ENCODE data around the gene HPCAL1. TPM values are rescaled to one million over a fixed set of nuclear protein-coding genes. Genes with fewer than 3 reads are reported as not detected.

The HPCAL1 gene
- total RNA-seq, 3 donors from 2014 or later = 42.0 to 98.1 (median 47.7) TPM

GRCh38 chr2:10413991-10414451, 111.3 kb downstream of the HPCAL1 start:
- peak; percentile 72 for ATAC-seq
- no peak overlapping the region for H3K4me3 ChIP-seq
- peaks cover 36% of the 10 kb centered on the region for H3K4me1 ChIP-seq (ENCODE audit: low read depth)
- no peak for TF ChIP-seq CTCF (IDR thresholded peaks at IDR 0.05)
- intact Hi-C loops (cut with DNase I, micrococcal nuclease) = loop anchor here in 1 of 2 donors (10.0 kb wide), 1 partner anchor 279 kb away; no protein-coding TSS in a partner anchor
- H3K36me3 ChIP-seq (ENCODE audit: low read depth) = no peaks in the 10 kb centered on the region
- peak; percentile 57 to 75 (median 74) for DNase-seq
- no peaks in the 10 kb centered on the region for H3K9me3 ChIP-seq

DNA sequence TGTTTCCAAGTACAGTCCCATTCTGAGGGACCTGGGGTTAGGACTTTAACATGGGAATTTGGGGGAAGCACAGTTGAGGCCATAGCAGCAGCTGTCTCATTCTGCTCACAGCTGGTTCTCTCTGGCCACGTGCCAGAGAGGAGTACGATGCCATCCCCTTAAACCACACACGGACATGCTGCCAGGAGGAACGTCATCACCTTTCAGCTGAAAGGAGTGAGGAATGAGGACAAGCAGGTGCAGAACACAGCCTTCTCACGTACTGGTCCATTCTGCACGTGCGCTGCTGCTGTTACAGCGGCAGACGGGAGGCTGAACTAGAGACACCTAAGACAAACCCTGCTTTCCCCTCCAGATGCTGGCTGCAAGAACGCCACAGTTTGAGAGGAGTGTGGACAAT, 111.9 kb downstream of the HPCAL1 start:
- TF ChIP-seq CTCF (IDR thresholded peaks at IDR 0.05) = no peak
- intact Hi-C loops (cut with DNase I, micrococcal nuclease) = loop anchor here in 1 of 2 donors (10.0 kb wide), 1 partner anchor 280 kb away; no protein-coding TSS in a partner anchor
- Histone ChIP-seq H3K9me3 (no peaks in the 10 kb centered on the region), H3K36me3 (ENCODE audit: low read depth) (no peaks in the 10 kb centered on the region), H3K4me1 (ENCODE audit: low read depth) (peaks cover 34% of the 10 kb centered on the region), H3K4me3 (no peak overlapping the region)
- DNase-seq (peak in 1 of 3 donors; percentile 33), ATAC-seq (peak; percentile 6)

DNA sequence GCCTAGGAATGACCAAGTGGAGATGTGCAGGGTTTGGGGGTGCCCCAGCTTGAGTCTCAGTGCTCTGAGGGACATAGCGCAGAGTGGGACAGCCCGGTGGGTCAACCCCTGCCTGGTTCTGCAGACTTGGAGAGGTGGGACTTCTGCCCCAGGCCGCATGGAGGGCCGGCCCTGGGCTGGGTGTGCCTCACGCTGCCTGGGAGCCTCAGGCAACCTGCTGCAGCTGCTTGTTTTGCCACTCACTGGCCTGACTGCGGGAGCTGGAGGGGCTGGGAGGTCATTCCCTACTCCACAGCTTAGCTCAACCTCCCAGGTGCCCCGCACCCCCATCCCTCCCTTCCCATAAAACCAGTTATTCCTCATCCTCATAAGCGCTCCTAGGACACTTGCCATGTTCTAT, 112.3 kb downstream of the HPCAL1 start:
- no peaks in the 10 kb centered on the region for H3K36me3 ChIP-seq (ENCODE audit: low read depth)
- TF ChIP-seq CTCF (IDR thresholded peaks at IDR 0.05) = no peak
- H3K4me3 ChIP-seq = no peak overlapping the region
- ATAC-seq (peak; percentile 5), DNase-seq (peak in 1 of 3 donors; percentile 47)
- no peaks in the 10 kb centered on the region for H3K9me3 ChIP-seq
- intact Hi-C loops (cut with DNase I, micrococcal nuclease) = loop anchor here in 1 of 2 donors (10.0 kb wide), 1 partner anchor 280 kb away; no protein-coding TSS in a partner anchor
- peaks cover 34% of the 10 kb centered on the region for H3K4me1 ChIP-seq (ENCODE audit: low read depth)

- no peak for TF ChIP-seq CTCF (IDR thresholded peaks at IDR 0.05)
- DNase-seq = peak in 1 of 3 donors; percentile 49
- no peak overlapping the region for H3K4me3 ChIP-seq
- no peaks in the 10 kb centered on the region for H3K9me3 ChIP-seq
- H3K4me1 ChIP-seq (ENCODE audit: low read depth) = peaks cover 34% of the 10 kb centered on the region
- H3K36me3 ChIP-seq (ENCODE audit: low read depth) = no peaks in the 10 kb centered on the region
- ATAC-seq = no peak
- intact Hi-C loops (cut with DNase I, micrococcal nuclease) = loop anchor here in 1 of 2 donors (10.0 kb wide), 1 partner anchor 281 kb away; no protein-coding TSS in a partner anchor
Measured at GRCh38 chr2:10415640-10416039, 112.9 kb downstream of the HPCAL1 start.

GRCh38 chr2:10417551-10418335, 115.0 kb downstream of the HPCAL1 start:
- DNase-seq (peak in 1 of 3 donors; percentile 74), ATAC-seq (peak; percentile 55)
- TF ChIP-seq CTCF (IDR thresholded peaks at IDR 0.05) = no peak
- Histone ChIP-seq H3K9me3 (no peaks in the 10 kb centered on the region), H3K4me1 (ENCODE audit: low read depth) (peaks cover 33% of the 10 kb centered on the region), H3K36me3 (ENCODE audit: low read depth) (no peaks in the 10 kb centered on the region), H3K4me3 (no peak overlapping the region)
- intact Hi-C loops (cut with DNase I, micrococcal nuclease) = loop anchor here in 1 of 2 donors (10.0 kb wide), 1 partner anchor 283 kb away; no protein-coding TSS in a partner anchor
